DND-41 (cell line): ENCODE results near the gene CATSPERD.

Experiments used
- ATAC-seq: fragments of 200-7000 bp; cut with Tn5 transposase; 3 replicates; pipeline ENCODE4 v1.9.1; 2021; ENCODE audit warnings: low read depth; ENCODE audit not compliant: insufficient read depth
- DNase-seq: peaks from one replicate; pipeline ENCODE4 v3.0.0-alpha.2; 2020
- H2AFZ ChIP-seq: 2 replicates; pipeline ENCODE4 v1.6.0; 2012; ENCODE audit warnings: low read depth, low read length
- H3K27ac ChIP-seq: 2 replicates; pipeline ENCODE4 v1.5.1; 2012; ENCODE audit warnings: low read length, inconsistent platforms
- H3K27me3 ChIP-seq: fragments of 200-600 bp; sonication (generic); 2 replicates; pipeline ENCODE4 v1.6.0; 2012; ENCODE audit warnings: low read length, mild to moderate bottlenecking, inconsistent platforms; ENCODE audit not compliant: insufficient read depth, poor library complexity
- H3K36me3 ChIP-seq: 2 replicates; pipeline ENCODE4 v1.5.1; 2012; ENCODE audit warnings: low read length, inconsistent platforms; ENCODE audit not compliant: insufficient read depth
- H3K4me1 ChIP-seq: 2 replicates; pipeline ENCODE4 v1.5.1; 2012; ENCODE audit warnings: mild to moderate bottlenecking, low read length; ENCODE audit not compliant: insufficient read depth
- H3K4me2 ChIP-seq: 2 replicates; pipeline ENCODE4 v1.6.0; 2012; ENCODE audit warnings: mild to moderate bottlenecking, moderate library complexity, low read length, inconsistent platforms; ENCODE audit not compliant: insufficient read depth
- H3K4me3 ChIP-seq, 2 experiments: fragments of 200-600 bp in 1 of 2; shearing (Covaris generic) in 1 of 2; 2 replicates each; pipeline ENCODE4 v1.5.1; 2012 to 2016; ENCODE audit warnings: inconsistent platforms in 2 of 2, low read length in 2 of 2, mild to moderate bottlenecking in 2 of 2, low read depth in 1 of 2, moderate library complexity in 1 of 2
- H3K79me2 ChIP-seq: 2 replicates; pipeline ENCODE4 v1.6.0; 2012; ENCODE audit warnings: low read length, inconsistent platforms; ENCODE audit not compliant: insufficient read depth
- H3K9ac ChIP-seq: 2 replicates; pipeline ENCODE4 v1.6.0; 2012; ENCODE audit warnings: low read depth, mild to moderate bottlenecking, inconsistent platforms, low read length, moderate library complexity
- H3K9me3 ChIP-seq: 2 replicates; pipeline ENCODE4 v1.5.1; 2012; ENCODE audit warnings: low read length, moderate library complexity, mild to moderate bottlenecking, inconsistent platforms; ENCODE audit not compliant: insufficient read depth, severe bottlenecking
- H4K20me1 ChIP-seq: 2 replicates; pipeline ENCODE4 v1.6.0; 2012; ENCODE audit warnings: low read length; ENCODE audit not compliant: insufficient read depth
- CTCF ChIP-seq: IDR thresholded peaks from 2 replicates; pipeline ENCODE4 v1.5.1; 2012; ENCODE audit warnings: borderline replicate concordance, low read length, moderate library complexity, mild to moderate bottlenecking; ENCODE audit not compliant: poor library complexity, severe bottlenecking; ENCODE audit errors: extremely low read depth
- EZH2 ChIP-seq: IDR thresholded peaks from 3 replicates; pipeline ENCODE4 v1.6.1; 2012; ENCODE audit warnings: borderline replicate concordance, low read depth, mild to moderate bottlenecking, moderate library complexity, low read length, inconsistent platforms; ENCODE audit not compliant: severe bottlenecking

CATSPERD gene

GRCh38 chr19:5673752-5674151, 46.7 kb upstream of the CATSPERD start:
- Histone ChIP-seq H3K27me3 (no peaks in the 10 kb centered on the region), H3K4me2 (no peak overlapping the region), H3K4me3 (no peak overlapping the region), H3K4me1 (0 out of 2 replicates have a peak, but pooled peaks cover under 1% of the 10 kb centered on the region), H3K9me3 (no peaks in the 10 kb centered on the region), H3K36me3 (peaks cover 41% of the 10 kb centered on the region), H3K9ac (no peak overlapping the region), H2AFZ (no peak overlapping the region), H4K20me1 (0 out of 2 replicates have a peak, but pooled peaks cover 6% of the 10 kb centered on the region), H3K79me2 (no peaks in the 10 kb centered on the region), H3K27ac (no peak overlapping the region)
- DNase-seq (no peak), ATAC-seq (no peak)
- TF ChIP-seq EZH2, result no peak

GRCh38 chr19:5674714-5675113, 45.7 kb upstream of the CATSPERD start:
- TF ChIP-seq EZH2 (no peak), CTCF (no peak)
- ATAC-seq (no peak), DNase-seq (no peak)
- H4K20me1 ChIP-seq, result 0 out of 2 replicates have a peak, but pooled peaks cover 6% of the 10 kb centered on the region
- H3K79me2 ChIP-seq, result peaks cover 8% of the 10 kb centered on the region
- H2AFZ ChIP-seq, result no peak overlapping the region
- H3K9me3 ChIP-seq, result no peaks in the 10 kb centered on the region
- H3K4me2 ChIP-seq, result no peak overlapping the region
- H3K27me3 ChIP-seq, result no peaks in the 10 kb centered on the region
- peaks cover 10% of the 10 kb centered on the region for H3K4me1 ChIP-seq
- no peak overlapping the region for H3K9ac ChIP-seq
- no peak overlapping the region for H3K4me3 ChIP-seq
- H3K27ac ChIP-seq, result no peak overlapping the region
- peaks cover 32% of the 10 kb centered on the region for H3K36me3 ChIP-seq

GRCh38 chr19:5676105-5676771, 44.2 kb upstream of the CATSPERD start:
- H4K20me1 ChIP-seq, result 0 out of 2 replicates have a peak, but pooled peaks cover 6% of the 10 kb centered on the region
- H3K9me3 ChIP-seq, result no peaks in the 10 kb centered on the region
- no peak for DNase-seq
- H2AFZ ChIP-seq, result no peak overlapping the region
- no peak for ATAC-seq
- H3K4me2 ChIP-seq, result no peak overlapping the region
- no peak overlapping the region for H3K4me3 ChIP-seq
- peaks cover 15% of the 10 kb centered on the region for H3K4me1 ChIP-seq
- H3K36me3 ChIP-seq, result peaks cover 25% of the 10 kb centered on the region
- H3K79me2 ChIP-seq, result peaks cover 13% of the 10 kb centered on the region
- no peaks in the 10 kb centered on the region for H3K27me3 ChIP-seq
- H3K27ac ChIP-seq, result no peak overlapping the region
- TF ChIP-seq EZH2 (no peak), CTCF (no peak)
- H3K9ac ChIP-seq, result no peak overlapping the region

GRCh38 chr19:5676772-5677105, 43.7 kb upstream of the CATSPERD start:
- Histone ChIP-seq H3K27me3 (no peaks in the 10 kb centered on the region), H2AFZ (no peak overlapping the region), H3K27ac (no peak overlapping the region), H3K9me3 (no peaks in the 10 kb centered on the region), H3K36me3 (peaks cover 21% of the 10 kb centered on the region), H3K9ac (no peak overlapping the region), H3K4me2 (no peak overlapping the region), H3K79me2 (peaks cover 13% of the 10 kb centered on the region), H3K4me1 (peaks cover 20% of the 10 kb centered on the region), H3K4me3 (no peak overlapping the region), H4K20me1 (0 out of 2 replicates have a peak, but pooled peaks cover 8% of the 10 kb centered on the region)
- DNase-seq, result no peak
- no peak for TF ChIP-seq CTCF
- no peak for TF ChIP-seq EZH2
- ATAC-seq, result no peak
